Inferior parietal cortex (tissue), 1 donor: Measurements from ENCODE around the gene ACACA.
A peak's percentile ranks its signal among the peaks of the same experiment; 100 is the strongest.

ENCODE experiments used
- DNase-seq: peaks from one replicate; pipeline ENCODE4 v3.0.0-alpha.2; 2016; ENCODE audit errors: extremely low spot score

The ACACA gene

DNA sequence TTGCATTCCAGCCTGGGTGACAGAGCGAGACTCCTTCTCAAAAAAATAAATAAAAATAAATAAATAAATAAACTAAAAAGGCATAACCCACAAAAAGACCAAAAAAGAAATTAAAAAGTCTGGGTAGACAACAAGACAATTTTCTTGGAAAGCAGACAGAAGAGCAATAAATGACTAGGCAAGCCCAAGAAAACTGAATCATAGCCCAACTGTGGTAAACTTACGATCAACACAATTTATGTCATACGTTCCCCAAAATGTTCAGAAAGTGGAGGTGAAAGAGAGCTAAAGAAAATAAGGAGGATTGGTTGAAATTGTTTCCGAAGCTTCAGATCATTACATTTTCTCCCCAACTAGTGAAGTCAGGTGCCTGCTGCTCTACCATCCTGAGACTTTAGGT is 62.1 kb downstream of the ACACA start:
- no peak for DNase-seq

DNA sequence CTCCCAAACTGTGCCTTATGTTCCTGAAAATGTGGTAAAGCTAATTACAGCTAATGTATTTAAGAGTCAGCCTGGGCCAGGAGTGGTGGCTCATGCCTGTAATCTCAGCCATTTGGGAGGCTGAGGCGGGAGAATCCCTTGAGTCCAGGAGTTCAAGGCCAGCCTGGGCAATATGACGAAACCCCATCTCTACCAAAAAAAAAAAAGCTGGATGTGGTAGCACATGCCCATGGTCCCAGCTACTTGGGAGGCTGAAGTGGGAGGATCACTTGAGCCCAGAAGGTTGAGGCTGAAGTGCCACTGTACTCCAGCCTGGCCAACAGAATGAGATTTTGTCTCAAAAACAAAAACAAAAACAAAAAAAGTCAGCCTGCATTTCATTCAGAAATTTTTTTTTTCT is 64.0 kb downstream of the ACACA start:
- no peak for DNase-seq

GRCh38 chr17:37340804-37341203 is 65.8 kb downstream of the ACACA start:
- no peak for DNase-seq

DNA sequence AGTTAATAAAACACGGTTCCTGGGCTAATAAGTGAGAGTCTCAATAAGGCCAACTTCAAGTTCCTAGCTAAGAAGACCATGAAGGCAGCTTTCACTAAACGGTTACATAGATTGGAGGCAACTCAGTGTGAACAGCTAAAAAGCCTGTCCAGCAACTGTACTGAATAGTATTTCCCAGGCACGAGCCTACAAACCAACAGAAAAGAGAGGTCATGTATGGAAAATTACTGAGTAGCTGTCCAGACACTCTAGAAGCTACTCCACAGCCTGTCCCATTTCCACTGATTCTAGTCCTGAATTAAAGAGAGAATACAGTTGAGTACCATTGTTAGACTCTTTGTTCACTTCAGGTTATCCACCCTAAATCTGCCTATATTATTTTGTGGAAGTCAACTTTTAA is 67.3 kb downstream of the ACACA start:
- no peak for DNase-seq

GRCh38 chr17:37338847-37339246 is 67.8 kb downstream of the ACACA start:
- no peak for DNase-seq

DNA sequence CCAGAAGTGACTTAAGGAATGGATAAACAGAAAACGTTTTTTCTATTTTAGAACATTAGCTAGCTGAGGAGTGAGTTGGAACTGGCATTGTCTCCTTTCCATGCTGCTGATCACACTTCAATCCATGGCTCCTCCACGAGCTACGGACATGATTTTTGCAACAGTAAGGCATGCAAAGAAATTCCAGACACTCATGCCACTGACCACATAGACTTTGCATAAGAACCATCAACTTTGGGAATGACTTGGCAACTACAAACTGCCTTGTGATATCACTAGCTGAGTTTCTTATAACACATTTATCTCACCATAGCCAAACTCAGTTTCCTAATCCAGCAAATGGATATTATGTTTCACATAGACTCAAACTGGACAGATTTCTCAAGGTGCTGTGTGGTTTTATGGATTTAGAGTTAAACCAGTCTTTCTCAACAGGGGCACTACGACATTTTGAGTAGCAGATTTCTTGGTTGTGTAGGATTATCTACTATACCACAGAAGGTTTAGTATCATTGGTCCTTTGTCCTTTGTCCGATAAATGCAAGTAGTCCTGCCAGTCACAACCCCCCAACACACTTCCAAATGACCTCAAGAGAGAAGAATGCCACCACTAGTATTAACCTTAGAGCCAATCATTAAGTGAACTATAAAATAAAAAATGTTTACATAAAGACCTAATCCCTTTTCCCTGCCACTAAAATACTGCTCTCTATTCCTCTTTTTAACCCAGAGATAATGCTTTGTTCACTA is 79.1 kb downstream of the ACACA start:
- no peak for DNase-seq

DNA sequence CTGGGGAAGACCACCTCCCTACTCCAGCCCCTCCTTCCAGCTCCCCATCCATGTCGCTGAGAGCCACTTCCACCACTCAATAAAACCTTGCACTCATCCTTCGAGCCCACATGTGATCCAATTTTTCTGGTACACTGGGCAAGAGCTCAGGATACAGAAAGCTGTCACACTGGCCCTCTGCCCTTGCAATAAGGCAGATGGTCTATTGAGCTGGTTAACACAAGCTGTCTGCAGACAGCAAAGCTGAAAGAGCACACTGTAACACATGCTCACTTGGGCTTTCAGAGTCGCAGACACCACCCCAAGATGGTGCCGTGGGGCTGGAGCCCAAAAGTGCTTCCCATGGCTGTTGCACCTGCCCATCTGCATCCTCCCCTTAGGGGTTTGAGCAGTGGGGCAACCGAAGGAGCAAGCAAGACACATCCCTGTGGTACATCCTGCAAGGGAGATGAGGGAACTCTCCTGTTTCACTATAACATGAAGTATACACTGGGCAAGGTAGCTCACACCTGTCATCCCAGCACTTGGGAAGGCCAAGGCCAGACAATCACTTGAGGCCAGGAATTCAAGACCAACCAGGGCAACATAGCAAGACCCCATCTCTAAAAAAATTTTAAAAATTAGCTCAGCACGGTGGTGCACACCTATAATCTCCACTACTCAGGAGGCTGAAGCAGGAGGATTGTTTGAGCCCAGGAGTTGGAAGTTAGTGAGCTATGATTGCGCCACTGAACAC is 83.6 kb downstream of the ACACA start:
- no peak for DNase-seq

GRCh38 chr17:37322106-37322505 is 84.5 kb downstream of the ACACA start:
- no peak for DNase-seq

GRCh38 chr17:37318931-37319594 is 87.6 kb downstream of the ACACA start:
- DNase-seq = no peak

DNA sequence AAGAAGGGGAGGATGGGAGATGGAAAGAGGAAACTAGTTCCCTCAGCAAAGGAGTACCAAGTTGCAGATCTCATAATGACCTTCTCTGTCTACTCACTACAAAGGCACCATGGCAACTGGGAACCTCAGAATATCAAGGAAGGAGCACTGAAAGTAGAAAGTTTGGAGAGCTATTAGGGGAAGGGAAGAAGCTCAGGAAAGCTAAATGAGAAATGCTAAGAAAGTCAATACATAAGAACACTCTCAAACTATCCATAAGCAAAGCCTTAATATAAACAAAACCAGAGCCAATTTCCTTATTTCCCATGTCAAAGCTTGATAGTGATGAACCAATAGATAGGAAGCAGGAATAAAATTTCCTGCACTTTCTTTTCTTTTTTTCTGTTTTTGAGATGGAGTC is 88.8 kb downstream of the ACACA start:
- no peak for DNase-seq

DNA sequence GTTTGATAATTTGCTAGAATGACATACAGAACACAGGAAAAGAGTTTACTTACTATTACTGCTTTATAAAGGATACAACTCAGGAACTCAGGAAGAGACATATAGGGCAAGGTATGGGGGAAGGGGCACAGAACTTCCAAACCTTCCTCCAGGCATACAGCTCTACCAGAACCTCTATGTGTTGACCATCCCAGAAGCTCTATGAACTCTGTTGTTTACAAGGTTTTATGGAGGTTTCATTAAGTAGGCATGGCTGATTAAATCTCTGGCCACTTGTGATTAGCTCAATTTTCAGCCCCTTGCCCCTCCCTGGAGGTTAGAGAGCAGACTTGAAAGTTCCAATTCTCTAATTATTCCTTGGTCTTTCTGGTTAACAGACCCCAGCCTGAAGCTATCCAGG is 91.0 kb downstream of the ACACA start:
- DNase-seq = no peak

DNA sequence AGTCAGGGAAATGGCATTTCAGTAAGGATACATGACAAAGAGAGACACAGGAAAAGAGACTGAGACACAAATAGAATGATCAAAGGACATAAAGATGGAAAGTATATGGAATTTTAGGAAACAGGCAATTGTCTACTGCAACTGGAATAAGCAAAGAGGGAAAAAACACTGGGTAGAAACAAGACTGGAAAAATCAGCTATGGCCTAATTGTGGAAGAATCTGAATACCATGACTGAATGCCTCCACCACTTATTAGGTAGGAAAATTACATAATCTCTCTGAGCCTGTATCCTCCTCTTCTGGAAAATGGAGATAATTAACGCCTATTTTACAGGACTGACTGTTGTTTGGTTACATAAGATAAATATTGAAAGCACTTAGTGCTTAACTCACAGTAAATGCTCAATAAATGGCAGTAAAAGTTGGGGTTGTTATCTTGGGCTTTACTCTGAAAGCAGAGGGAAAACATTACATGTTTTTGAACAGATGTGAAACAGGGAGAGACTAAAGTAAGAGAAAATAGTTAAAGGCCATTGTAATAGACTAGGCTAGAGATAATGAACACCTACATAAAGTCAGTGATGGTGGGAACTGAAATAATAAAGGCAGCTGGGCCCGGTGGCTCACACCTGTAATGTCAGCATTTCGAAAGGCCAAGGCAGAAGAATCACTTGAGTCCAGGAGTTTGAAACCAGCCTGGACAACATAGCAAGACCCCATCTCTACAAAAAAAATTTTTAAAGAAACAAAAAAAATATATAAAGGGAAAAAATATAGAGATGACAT is 94.3 kb downstream of the ACACA start:
- DNase-seq = no peak

DNA sequence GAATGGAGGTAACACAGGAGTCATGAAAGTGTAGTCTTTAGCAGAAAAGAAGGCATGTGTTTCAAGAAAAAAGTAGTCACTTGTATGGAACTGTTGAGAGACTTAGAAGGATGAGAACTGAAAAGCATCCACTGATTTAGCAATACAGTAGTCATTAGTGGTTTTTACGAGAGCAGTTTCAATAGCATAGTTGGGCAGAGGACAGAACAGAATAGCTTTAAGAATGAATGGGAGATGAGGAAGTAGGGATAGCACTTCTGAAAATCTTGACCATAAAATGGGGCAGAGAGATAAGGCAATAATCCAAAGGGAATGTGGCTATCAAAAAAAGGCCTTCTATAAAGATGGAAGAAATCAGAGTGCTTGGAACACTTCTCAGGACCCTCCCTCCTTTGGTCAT is 95.7 kb downstream of the ACACA start:
- DNase-seq = no peak

- no peak for DNase-seq
Measured at GRCh38 chr17:37309051-37309450, 97.6 kb downstream of the ACACA start.

- DNase-seq = no peak
Measured at GRCh38 chr17:37305406-37305905, 101.2 kb downstream of the ACACA start.

- DNase-seq = peak; percentile 60
Measured at GRCh38 chr17:37301288-37301687, 105.3 kb downstream of the ACACA start.

DNA sequence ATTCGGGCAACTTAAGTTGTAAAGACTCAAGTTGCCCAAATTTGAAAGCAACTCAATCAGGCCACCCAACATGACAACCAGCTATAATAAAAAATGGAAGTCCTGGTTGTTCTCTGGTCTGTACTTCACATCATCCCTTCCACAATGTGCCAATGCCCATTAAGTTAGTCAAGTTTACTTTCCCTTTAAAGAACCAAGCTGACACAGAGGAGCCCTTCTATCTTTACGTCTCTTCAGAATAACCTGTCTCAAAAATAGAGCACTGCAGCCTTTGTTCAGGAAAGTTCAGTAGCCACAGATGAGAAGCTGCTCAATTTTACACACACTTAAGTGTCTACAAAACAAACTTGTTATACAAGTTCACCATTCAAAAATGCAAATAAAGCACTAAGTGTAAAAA is 106.0 kb downstream of the ACACA start:
- peak; percentile 38 for DNase-seq

- peak; percentile 57 for DNase-seq
Measured at GRCh38 chr17:37299257-37299980, 107.2 kb downstream of the ACACA start.

GRCh38 chr17:37295888-37296287 is 110.7 kb downstream of the ACACA start:
- DNase-seq = no peak

- no peak for DNase-seq
Measured at GRCh38 chr17:37294888-37295287, 111.7 kb downstream of the ACACA start.

DNA sequence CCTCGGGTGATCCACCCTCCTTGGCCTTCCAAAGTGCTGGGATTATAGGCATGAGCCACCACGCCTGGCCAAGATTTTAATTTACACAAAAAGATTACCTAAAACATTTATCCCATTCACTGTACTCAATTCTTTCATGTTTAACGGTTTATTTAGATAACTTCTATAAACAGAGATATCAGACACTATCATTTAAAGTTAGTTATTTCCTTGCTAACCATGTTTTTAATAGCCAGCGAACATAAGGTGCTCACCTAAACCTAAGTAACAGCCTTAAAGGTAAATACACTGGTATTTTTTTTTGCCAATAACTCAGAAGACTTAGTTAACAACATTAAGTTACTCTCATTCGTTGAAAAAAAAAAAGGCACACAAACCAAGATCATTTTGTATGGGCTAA is 112.9 kb downstream of the ACACA start:
- no peak for DNase-seq
